NOMO-1 treated with DMSO at 0.1 percent for 48 hours (cell line): ENCODE measurements around the gene C3orf20.

Source experiments
- DNase-seq: peaks from one replicate; lab custom pipeline; 2025; ENCODE audit not compliant: unreplicated experiment; lab: John Stamatoyannopoulos, UW

Gene C3orf20

DNA sequence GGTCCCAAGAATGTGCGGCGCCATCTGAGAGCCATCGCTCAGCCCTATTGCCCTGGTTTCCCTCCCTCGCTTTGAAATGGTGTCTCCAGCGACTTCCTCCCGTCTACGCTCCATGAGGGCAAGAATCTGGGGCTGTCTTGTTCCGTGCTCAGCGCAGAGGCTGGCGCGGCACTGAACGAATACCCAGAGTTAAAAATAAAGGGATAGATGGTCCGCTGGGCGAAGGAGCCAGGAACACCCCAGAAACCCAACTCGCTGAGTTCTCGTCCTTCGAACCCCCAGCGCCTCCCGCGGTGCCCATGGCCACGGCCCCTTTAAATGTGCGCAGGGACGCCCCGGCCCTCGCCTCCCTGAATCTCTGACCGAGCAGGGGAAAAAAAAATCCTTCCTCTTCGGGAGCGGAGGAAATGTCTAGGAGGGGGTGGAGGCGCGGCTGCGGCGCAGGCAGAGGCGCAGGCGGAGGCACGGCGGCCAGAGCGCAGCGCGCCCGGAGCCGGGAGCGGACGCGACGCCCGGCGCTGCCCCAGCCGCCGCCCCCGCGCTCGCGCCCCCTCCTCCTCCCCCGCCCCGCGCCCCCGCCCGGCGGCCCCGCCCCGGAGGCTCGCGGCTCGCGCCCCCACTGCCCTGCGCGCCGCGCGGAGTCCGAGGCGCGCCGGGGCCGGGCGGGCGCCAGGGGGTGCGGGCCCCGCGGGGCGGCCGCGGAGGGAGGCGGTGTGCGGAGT lies 135.3 kb downstream of the C3orf20 start:
- DNase-seq, result no peak

DNA sequence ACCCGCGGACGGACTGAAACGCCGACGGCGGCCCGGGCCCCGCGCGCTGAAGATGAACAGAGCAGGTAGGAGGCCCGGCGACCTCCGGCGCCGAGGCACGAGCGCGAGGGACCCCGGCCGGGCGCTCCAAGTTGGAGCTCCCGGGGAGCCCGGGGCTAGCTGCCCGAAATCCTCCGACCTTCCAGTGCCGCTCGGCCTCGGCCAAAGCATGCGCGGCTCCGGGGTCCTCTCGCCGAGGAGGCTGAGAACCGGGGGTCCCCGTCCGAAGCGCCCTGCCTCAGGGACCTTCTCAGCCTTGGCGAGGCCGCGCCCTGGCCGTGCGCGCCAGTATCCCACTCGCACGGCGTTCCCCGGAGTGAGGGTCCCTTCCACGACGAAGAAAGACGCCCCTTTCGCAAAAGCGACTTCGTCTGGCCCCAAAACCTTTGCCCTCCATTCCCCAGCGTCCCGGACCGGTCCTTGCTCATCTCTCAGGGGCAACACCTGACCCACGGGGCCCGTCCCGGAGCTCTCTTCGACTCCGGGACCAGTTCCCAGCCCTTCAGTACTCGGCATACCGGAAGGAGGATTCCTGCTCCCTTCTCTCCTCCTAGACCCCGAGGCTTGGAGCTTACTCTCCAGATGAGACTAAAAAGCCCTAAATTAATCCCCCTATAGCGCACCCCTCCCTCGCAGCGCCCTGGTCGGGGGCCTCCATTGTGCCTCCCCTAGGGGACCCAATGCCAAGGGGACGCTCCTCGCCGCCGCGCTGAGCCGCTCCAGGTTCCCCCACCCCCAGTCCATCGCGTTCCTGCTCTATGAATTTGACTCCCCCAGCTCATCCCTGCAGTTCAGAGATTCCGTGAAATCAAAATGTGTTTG lies 136.1 kb downstream of the C3orf20 start:
- DNase-seq, result no peak

DNA sequence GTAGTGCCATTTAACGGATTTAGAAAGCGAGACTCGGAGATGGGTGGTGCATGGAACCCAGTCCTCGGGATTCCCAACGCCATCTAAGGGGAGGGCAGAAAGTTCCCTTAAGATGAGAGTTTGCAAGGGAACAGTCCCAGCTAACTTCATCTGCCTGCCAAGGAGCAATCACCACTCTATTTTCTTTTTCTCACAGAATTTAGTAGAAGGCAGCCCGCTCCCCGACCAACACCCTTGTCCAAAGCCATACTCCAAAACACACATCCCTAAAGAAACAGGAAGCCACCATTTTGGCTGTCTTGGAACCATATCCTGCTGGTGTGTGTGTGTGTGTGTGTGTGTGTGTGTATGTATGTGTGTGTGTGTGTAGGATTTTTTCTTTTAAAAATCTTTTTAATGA lies 136.7 kb downstream of the C3orf20 start:
- no peak for DNase-seq

DNA sequence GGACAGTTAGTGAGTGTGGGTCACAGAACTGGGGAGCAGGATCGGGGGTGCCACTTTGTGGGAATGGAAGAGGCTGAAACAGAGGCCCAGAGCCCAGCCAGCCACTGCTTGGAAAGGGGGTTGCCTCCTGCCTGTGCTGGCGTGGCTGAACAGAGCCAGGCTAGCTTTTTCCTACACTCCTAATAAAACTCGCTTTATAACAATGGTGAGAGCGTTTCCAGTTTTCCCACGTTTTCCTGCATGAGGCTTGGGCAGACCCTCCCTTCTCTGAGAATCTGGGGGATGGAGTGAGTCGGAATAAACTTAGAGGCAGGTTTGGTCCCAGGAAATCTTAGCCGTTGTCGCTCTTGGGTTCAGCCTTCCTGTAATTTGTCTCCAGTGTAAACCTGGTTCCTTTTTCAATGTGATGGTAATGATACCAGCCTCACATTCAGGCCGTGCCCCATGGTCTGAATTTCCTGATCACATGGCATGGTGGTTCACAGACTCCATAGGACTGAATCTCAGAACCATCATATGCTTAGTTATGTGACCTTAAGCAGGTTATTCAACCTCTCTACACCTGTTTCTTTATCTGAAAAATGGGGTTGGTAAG lies 137.4 kb downstream of the C3orf20 start:
- DNase-seq, result no peak

DNA sequence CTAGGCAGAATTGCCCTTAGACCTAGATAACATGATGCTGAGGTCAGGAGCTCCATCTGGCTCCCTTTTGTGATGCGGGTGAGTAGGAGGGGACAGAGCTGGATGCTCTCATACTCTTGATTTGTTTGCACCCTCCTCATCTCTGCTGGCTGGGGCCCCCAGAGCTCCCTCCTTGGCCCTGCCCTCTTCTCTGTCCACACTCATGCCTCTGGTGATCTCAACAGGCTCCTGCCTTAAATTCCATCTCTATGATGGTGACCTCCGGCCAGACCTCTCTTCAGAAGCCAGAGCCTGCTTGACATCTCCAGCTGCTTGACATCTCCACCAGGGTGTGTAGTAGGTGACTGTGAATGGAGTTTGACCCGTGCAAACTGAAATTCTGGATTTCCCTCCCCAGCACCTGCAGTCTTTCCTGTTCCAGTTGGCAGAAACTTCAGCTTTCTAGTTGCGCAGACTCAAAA lies 139.5 kb downstream of the C3orf20 start:
- no peak for DNase-seq

DNA sequence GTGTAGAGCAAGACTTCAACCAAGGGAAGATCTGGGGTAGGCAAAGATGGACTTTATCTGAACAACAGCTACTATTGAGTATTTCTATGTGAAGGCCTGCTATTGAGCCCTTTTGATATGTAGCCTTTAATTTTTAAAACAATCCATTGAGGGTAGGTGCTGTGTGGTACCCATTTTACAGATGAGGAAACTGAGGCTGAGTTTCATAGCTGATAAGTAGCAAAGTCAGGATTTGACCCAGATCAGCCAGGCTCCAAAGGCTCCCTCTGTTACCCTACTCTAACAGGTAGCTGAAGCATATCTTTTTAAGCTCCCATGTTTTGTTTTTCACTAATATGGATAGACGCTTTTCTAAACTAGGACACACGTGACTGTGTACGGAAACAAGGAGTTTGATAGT lies 141.4 kb downstream of the C3orf20 start:
- DNase-seq, result no peak

DNA sequence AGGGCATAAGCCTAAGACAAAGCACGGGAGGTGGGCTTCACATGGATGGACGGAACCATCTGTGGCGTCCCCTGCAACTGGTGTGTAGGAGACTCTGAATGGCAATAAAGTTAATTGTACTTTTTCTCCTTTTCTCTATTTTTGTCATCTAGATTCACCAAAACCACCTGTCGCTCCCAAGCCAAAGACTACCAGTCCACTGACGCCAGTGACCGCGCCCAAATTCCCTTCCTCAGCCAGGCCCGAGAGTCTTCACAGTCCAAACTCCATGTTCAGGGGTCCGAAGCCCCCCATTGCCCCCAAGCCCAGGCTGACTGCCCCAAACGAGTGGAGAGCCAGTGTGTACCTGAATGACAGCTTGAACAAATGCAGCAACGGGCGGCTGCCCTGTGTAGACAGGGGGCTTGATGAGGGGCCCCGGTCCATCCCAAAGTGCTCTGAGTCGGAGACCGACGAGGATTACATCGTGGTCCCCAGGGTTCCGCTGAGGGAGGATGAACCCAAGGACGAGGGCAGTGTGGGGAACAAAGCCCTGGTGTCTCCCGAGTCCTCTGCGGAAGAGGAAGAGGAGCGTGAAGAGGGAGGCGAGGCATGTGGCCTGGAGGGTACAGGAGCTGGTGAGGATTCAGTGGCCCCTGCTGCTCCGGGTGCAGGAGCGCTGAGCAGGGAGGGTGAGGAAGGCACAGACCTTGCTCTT lies 144.0 kb downstream of the C3orf20 start, which contains the start of gene FGD5:
TSS of gene FGD5 (plus strand) at position 159 of the 697 bp plus-strand sequence. CDS start at position 269, 110 bp downstream.
- no peak for DNase-seq

DNA sequence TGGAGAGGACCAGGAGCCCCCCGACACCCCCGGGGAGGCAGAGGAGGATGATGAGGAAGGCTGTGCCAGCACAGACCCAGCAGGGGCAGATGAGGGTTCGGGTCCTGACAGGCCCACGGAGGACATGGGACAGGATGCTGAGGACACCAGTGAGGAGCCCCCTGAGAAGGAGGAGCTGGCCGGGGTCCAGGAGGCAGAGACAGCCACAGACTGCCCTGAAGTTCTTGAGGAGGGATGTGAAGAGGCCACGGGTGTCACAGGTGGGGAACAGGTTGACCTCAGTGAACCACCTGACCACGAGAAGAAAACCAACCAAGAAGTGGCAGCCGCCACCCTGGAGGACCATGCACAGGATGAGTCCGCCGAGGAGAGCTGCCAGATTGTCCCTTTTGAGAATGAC lies 144.7 kb downstream of the C3orf20 start:
- no peak for DNase-seq

DNA sequence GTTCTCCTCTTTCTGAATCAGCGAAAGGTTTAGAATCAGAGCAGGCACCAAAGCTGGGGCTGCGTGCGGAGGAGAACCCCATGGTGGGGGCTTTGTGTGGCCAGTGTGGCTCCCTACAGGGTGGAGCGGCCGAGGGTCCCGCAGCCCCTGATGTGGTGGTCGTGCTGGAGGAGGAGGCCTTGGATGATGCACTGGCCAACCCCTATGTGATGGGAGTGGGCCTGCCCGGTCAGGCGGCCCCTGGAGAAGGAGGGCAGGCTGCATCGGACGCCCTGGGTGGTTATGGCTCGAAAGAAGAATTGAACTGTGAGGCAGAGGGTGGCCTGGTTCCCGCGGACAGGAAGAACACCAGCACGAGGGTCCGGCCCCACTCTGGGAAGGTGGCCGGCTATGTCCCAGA lies 145.2 kb downstream of the C3orf20 start:
- DNase-seq, result no peak

DNA sequence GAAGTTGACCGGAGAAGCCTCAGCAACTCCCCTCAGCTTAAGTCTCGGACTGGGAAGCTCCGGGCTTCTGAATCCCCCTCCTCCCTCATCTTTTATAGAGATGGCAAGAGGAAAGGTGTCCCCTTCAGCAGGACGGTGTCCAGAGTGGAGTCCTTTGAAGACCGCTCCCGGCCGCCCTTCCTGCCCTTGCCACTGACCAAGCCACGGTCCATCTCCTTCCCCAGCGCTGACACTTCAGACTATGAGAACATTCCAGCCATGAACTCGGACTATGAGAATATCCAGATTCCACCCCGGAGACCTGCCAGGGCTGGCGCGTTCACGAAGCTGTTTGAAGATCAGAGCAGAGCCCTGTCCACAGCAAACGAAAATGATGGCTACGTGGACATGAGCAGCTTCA lies 146.2 kb downstream of the C3orf20 start:
- no peak for DNase-seq

DNA sequence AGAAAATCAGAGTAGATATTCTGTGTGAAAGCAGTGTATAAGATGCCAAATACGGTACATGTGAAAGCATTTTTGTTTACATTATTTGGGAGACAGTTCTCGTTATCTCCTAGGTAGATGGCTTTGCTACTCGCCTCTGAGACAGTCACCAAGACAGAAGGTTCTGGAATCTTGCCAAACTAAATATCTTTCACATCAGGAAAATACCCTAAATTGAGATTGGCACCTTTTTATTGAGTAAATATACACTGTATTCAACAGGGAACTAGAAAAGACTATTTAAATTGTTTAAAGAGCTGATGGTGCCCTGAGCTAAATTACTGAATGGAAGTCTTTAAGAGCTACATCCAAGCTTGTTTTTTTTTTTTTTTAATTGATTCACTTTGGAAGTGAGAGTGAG lies 147.2 kb downstream of the C3orf20 start:
- no peak for DNase-seq
